Stimulated activated CD4-positive, alpha-beta T cell treated with anti-CD3 and anti-CD28 coated beads, TNF-alpha, amount 100 ng/mL, for 4 hours (primary cell): ENCODE measurements around the gene GFI1B.
"Not testable (repeated sequence)": the region's sequence is repeated elsewhere in the genome, so short reads cannot be mapped to it uniquely, and the experiment has no call there.

Experiments
- DNase-seq, 3 experiments: peaks; one replicate each; pipeline ENCODE4 v3.0.0-alpha.2; 2020; ENCODE audit warnings: low read depth in 3 of 3

GFI1B gene

DNA sequence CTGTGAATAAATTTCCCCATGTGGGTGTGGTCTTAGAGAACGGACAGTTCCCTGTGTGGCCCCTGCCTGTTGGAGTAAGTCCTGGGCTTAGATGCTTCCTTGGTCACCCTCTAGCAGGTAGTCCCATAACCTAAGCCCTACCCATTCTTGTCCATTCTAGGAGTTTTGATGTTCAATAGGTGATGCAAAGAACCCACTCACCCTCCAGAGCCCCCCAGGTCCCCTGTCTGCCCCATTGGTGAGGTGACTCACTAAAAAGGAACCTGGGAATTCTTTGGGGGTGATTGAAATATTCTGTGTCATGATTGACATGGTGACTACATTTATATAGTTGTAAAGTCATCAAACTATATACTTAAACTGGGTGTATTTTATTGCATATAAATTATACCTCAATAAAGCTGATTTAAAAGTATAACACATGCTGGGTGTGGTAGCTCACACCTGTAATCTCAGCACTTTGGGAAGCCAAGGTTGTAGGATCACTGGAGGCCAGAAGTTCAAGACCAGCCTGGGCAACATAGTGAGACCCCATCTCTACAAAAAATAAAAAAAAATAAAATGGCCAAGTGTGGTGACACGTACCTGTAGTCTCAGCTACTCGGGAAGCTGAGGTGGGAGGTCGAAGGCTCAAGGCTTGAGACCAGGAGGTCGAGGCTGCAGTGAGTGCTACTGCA lies 31.6 kb downstream of the GFI1B start:
- no peak for DNase-seq

DNA sequence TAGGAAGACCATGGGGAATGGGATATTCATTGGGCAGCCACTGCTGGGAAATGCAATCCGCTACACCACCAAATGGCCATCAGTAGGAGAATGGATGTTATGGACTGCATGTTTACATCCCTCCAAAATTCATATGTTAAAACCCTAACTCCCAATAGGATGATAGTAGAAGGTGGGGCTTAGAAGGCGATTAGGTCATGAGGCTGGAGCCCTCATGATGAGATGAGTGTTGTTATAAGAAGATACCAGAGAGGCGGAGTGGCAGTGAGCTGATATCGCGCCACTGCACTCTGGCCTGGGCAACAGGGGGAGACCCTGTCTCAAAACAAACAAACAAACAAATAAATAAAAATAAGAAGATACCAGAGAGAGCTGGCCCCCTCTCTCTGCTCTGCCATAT lies 36.2 kb downstream of the GFI1B start:
- no peak for DNase-seq

DNA sequence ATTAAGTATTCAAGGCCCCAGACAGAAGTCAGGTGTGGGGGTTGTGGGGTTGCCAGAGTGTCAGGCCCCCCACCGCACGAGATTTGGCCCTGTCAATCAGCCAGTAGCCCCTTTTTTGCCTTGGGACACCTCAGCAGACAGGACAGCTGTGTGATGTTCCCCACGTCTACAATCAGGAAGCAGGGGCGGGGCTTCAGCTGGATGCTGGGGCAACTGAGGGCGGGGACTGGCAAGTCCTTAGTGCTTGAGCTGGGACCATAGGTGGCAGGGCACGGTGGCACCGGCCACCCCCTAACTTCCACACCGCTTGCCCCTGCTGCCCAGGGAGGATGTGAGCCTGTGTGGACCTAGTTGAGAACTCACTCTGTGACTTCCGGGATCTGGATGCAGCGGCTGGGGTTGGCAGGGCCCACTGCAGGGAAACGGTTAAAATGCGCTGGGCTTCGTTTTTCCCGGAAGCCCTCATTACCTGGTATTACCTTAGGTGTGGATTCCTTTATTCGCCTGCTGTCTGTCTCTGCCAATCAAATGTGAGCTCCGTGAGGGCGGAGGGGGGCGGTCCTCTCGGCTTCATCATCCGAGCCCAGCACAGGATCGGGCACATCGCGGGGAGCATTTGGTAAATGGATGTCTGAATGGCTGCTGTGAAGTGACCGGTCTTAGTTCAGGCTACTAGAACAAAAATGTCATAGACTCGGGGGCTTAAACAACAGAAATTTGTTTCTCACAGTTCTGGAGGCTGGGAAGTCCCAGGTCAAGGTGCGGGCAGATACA lies 44.8 kb downstream of the GFI1B start:
- peak in 1 of 3 experiments; percentile 7 for DNase-seq

DNA sequence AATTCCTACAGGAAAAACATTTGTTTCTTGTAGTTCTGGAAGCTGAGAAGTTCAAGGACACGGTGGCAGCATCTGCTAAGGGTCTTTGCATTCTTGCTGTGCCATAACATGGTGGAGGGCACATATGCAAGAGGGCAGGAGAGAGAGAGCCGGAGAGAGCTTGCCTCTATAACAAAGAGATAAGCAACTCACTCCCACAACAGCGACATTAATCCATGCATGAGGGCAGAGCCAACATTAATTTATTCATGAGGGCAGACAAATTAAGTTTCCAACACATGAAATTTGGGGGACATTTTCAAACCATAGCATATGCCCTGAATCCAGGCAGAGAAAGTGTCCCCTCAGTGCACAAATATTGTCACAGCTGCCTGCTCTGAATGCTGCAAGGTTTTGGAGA lies 47.9 kb downstream of the GFI1B start:
- DNase-seq: no peak

DNA sequence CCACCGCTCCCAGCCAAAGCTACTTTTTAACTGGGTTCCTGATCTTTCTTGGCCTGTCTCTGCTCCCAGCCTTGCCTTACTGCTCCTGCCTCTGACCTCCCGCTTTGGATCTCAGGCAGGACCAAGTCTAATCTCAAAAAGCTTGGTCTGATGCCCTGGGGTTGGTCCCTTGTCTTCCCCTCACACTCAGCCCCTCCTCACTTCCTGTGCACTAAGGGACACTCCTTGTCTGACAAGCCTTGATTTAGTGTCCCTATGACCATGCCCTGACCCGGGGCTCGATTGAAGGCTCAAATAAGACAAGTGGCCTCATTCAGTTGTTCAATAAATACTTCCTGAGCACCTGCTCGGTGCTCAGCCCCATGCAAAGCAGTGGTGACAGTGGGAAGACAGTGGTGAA lies 48.6 kb downstream of the GFI1B start:
- no peak for DNase-seq

DNA sequence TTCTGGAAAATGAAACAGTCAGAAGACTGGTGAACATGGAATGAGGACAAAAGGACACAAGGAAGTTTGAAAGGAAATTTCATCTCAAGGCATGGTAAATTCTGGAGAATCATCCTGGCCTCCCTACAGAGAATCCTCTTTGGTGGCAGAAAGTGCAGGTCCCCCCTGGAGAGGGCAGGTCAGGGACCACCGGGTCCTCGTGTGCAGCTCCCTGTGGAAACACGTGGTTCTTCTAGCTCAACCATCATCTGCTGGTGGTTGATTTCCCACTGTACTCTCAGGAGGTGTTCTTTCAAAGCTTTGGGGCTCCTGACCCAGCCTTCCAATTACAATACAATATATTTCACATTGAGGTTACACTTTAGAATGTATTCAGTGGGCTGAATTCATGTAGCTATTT lies 49.7 kb downstream of the GFI1B start:
- no peak for DNase-seq

DNA sequence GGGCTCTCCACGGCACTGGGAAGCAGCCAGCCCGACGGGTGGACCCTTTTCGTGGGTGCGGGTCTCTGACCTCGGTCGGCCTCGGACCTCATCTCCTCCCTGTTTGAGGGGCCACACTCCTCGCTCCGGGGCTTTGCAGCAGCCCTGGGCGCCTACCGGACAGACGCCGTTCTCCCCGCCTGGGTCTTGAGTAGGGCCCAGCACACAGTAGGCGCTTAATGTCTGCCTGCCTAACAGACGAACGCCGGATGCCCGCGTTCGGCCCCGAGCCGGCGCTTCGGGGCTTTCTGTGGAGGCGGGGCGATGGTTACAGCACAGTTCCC lies 51.5 kb downstream of the GFI1B start:
- DNase-seq: no peak

DNA sequence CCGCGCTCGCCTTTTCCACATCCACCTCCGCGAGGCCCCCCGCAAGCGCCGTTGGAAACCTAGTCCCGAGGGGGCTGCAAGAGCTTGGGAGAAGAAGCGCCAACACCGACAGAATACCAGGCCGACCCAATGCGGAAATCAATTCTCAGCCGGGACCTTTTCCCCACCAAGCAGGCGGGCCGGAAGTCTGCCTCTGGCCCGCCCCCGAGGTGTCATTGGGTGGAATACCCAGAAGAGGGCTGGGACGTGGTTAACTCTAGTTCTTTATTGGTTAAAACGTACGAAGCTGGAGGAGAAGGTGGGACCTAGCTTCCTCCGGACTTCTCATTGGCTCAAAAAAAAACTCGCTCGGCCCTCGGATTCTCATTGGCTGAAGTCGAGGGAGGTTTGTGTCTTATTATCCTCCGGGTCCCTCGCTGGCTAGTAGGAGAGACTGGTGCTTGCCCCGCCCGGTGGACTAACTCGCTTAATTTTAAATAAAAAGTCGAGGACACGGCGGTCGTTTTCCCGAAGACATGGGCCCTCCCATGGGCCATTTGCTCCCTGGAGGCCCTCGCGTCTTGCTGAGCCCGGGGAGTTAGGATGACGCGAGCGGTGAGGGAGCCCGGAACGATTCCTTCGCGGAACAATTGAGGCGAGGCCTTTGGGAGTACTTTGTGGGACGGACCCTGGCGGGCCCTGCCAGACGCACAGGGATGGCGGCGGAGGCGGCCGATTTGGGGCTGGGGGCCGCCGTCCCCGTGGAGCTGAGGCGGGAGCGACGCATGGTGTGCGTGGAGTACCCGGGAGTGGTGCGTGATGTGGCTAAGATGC lies 52.0 kb downstream of the GFI1B start, which contains the start of gene GTF3C5:
Gene GTF3C5 (plus strand): TSS at position 681 of the 813 bp plus-strand sequence. CDS start 15 bp downstream, at position 696.
- peak; percentile 76 to 86 (median 85) for DNase-seq

DNA sequence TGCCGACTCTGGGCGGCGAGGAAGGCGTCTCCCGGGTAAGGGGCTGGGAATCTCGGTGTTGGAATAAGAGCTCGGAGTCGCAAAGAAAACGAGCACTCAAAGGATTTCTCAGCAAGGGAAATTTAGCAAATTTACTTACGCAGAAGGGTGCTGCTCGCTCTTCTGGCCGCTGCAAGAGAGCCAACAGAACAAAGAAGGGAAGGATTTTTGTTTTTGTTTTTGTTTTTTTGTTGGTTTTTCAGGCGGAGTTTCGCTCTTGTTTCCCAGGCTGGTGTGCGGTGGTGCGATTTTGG lies 52.6 kb downstream of the GFI1B start:
- no peak for DNase-seq

DNA sequence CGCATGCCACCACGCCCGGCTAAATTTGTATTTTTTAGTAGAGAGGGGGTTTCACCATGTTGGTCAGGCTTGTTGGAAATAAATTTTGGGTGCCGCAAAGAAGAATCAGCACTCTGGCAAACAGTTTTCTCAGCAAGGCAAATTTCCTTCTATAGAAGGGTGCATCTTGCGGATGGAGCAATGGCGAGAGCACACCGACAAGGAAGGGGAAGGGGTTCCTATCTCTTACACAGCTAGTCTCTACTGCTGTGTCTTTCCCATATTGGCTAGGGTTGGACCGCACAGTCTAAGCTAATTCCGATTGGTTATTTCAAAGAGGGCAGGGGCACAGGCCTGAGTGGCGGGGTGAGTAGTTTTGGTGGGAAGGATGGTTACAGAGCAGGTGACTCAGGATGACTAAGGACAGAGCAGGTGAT lies 53.0 kb downstream of the GFI1B start:
- DNase-seq: no peak

DNA sequence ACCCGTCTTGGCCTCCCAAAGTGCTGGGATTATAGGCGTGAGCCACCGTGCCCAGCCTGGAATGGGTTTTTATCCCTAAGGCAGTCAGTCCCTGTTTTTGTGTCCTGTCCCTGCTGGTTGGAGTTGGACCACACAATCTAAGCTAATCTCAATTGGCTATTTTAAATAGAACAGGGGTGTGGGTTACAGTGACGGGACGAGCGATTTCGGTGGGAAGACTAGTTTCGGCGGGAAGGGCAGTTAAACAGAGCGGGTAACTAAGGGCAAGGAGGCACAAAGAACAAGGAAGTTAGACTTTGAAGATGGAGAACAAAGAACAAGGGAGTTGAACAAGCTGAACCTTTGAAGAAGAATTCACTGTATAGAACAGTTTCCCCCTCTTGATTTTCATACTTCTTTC lies 53.7 kb downstream of the GFI1B start:
- no peak for DNase-seq

DNA sequence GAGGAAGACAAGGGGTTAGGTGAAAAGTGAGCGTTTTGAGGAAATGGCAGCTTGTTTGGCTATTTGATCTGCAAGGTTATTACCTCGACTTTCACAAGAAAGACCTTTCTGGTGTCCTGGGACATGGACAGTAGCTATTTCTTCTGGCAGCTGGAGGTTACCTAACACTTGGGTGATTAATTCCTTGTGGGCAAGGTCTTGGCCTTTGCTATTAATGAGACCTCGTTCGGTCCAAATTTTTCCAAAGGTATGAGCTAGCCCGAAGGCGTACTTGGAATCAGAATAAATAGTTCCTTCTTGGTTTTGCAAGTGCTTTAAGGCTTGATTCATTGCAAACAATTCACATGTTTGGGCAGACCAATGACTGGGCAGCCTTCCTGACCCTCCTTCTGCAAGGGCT lies 57.2 kb downstream of the GFI1B start:
- no peak for DNase-seq

DNA sequence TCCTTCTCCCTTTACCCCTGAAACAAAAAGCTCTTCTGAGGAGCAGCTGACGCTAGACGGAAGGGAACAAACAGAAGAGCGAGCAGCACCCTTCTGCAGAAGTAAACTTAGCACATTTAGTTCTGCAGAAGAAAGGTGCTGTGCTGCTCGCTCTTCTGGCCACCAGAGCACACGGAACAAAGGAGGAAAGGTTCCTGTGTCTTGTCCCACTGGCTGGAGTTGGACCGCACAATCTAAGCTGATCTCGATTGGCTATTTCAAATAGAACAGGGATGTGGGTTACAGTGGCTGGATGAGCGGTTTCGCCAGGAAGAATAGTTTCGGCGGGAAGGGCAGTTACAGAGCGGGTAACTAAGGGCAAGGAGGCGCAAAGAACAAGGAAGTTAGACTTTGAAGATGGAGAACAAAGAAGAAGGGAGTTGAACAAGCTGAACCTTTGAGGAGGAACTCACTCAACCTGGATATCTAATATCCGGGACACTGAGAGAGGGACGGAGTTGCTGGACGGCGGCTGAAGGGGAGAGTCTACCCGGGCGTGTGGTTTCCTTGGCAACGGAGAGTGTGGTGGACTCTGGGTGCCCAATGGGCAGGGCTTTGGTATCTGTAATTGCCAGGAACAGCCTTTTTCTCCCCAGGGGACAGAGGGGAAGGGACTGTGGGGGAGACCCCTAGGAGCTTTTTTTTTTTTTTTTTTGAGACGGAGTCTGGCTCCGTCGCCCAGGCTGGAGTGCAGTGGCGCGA lies 59.5 kb downstream of the GFI1B start:
- no peak for DNase-seq

DNA sequence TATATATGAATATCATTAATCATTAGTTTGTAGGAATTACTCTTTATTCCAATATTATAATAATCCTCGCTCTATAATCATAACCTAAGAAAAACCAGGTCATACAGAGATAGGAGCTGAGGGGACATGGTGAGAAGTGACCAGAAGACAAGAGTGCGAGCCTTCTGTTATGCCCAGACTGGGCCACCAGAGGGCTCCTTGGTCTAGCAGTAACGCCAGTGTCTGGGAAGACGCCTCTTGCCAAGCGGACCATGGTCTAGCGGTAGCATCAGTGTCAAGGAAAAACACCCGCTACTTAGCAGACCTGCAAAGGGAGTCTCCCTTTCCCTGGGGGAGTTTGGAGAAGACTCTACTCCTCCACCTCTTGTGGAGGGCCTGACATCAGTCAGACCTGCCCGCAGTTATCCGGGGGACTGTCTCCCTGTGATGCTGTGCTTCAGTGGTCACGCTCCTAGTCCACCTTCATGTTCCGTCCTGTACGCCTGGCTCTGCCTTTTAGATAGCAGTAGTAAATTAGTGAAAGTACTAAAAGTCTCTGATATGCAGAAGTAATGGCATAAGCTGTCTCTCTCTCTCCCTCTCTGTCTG lies 62.5 kb downstream of the GFI1B start:
- DNase-seq: not testable (repeated sequence)
